PFSK-1 (cell line): ENCODE results near the gene LSM5.

Experiments used
- FOXP2 ChIP-seq: optimal IDR thresholded peaks from 2 replicates; pipeline ENCODE3; 2011; ENCODE audit warnings: borderline replicate concordance, control low read depth, inconsistent platforms; ENCODE audit not compliant: insufficient read depth; ENCODE audit errors: extremely low read length, extremely low read depth
- POLR2AphosphoS5 ChIP-seq: IDR thresholded peaks from 2 replicates; pipeline ENCODE4 v1.6.1; 2012; ENCODE audit warnings: low read depth, mild to moderate bottlenecking, control low read depth, low read length, moderate library complexity
- SIN3A ChIP-seq: IDR thresholded peaks from 2 replicates; pipeline ENCODE4 v1.6.1; 2012; ENCODE audit warnings: mild to moderate bottlenecking, low read length, moderate library complexity, borderline replicate concordance; ENCODE audit not compliant: insufficient read depth
- TAF1 ChIP-seq: IDR thresholded peaks from 2 replicates; pipeline ENCODE4 v1.6.1; 2012; ENCODE audit warnings: low read length, control low read depth, borderline replicate concordance; ENCODE audit not compliant: insufficient read depth
- TF ChIP-seq, protein P1 (sequence below), 2 experiments: IDR thresholded peaks; 2 replicates each; pipeline versions ENCODE4 v1.6.1 to v1.8.0; 2011 to 2012; ENCODE audit warnings: low read depth in 2 of 2, low read length in 2 of 2, control low read depth in 1 of 2, inconsistent platforms in 1 of 2, mild to moderate bottlenecking in 1 of 2, moderate library complexity in 1 of 2; ENCODE audit not compliant: insufficient read depth in 1 of 2

DNA sequence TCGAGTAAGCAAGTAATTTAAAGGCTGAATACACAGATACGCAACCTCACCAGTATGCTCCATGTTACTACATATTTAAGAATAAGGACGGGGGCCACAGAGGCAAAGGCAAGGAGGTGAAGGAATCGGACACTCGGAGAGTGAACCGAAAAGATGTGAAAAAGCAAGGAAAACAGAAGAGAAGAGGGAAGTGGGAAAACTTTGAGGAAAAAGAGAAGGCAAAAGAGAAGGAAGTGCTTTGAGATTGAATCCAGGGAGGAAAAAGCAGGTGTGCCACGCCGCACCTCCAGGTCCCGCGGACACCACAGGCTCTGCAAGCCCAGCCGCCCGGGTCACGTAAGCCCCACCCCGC lies 4.7 kb upstream of the LSM5 start:
- TF ChIP-seq POLR2AphosphoS5 (peak; percentile 72; the same call in 1 of the 2 replicates), TAF1 (peak; percentile 45; the same call in 1 of the 2 replicates), FOXP2 (no peak), SIN3A (no peak)
- TF ChIP-seq, protein P1, sequence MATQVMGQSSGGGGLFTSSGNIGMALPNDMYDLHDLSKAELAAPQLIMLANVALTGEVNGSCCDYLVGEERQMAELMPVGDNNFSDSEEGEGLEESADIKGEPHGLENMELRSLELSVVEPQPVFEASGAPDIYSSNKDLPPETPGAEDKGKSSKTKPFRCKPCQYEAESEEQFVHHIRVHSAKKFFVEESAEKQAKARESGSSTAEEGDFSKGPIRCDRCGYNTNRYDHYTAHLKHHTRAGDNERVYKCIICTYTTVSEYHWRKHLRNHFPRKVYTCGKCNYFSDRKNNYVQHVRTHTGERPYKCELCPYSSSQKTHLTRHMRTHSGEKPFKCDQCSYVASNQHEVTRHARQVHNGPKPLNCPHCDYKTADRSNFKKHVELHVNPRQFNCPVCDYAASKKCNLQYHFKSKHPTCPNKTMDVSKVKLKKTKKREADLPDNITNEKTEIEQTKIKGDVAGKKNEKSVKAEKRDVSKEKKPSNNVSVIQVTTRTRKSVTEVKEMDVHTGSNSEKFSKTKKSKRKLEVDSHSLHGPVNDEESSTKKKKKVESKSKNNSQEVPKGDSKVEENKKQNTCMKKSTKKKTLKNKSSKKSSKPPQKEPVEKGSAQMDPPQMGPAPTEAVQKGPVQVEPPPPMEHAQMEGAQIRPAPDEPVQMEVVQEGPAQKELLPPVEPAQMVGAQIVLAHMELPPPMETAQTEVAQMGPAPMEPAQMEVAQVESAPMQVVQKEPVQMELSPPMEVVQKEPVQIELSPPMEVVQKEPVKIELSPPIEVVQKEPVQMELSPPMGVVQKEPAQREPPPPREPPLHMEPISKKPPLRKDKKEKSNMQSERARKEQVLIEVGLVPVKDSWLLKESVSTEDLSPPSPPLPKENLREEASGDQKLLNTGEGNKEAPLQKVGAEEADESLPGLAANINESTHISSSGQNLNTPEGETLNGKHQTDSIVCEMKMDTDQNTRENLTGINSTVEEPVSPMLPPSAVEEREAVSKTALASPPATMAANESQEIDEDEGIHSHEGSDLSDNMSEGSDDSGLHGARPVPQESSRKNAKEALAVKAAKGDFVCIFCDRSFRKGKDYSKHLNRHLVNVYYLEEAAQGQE (IDR thresholded peaks at IDR 0.05; ENCODE audit: insufficient read depth in 1 of 2, low read depth in 2 of 2, low read length in 2 of 2), result no peak
